ENCODE measurements around the gene PPP2R5E.

GRCh38 chr14:63423381-63423780 is 119.8 kb downstream of the PPP2R5E start:
- TF ChIP-seq GATA2 (IDR thresholded peaks at IDR 0.05; ENCODE audit: low read depth, low read length), result no peak
- no peak for TF ChIP-seq GATA3 (IDR thresholded peaks at IDR 0.05; ENCODE audit: low read depth, low read length)
